ENCODE measurements around the gene EHD4.

The EHD4 gene

DNA sequence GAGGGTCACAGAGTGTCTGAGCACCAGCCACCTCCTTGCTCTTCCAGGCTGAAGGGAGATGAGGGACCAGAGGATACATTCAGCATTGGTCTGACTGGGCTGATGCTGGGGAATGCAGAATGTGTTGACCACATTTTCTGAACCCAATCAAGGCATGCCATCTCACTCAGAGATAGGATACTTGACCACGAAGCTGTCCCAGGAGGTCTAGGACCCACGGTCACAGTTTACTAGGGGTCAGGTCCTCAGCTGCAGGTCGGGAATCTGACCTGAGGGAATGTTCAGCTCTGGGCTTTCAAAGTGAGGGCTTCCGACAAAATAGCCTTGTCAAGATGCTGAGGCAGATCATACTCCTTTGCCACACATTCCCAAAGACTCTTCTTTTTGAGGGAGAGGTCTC, 28.9 kb upstream of the EHD4 start:
- peaks cover 12% of the 10 kb centered on the region for H3K4me1 Mint-ChIP-seq (ENCODE audit: low read depth)
- H3K27ac Mint-ChIP-seq = no peak overlapping the region
- H3K27me3 Mint-ChIP-seq = peaks cover 5% of the 10 kb centered on the region
- H3K36me3 Mint-ChIP-seq (ENCODE audit: low read depth) = no peaks in the 10 kb centered on the region
- H3K9me3 Mint-ChIP-seq = no peaks in the 10 kb centered on the region
- no peak overlapping the region for H3K4me3 Mint-ChIP-seq

- Mint-ChIP-seq H3K9me3 (no peaks in the 10 kb centered on the region), H3K27ac (peak overlapping the region; percentile 33), H3K27me3 (peaks cover 5% of the 10 kb centered on the region), H3K36me3 (ENCODE audit: low read depth) (no peaks in the 10 kb centered on the region), H3K4me1 (ENCODE audit: low read depth) (peaks cover 8% of the 10 kb centered on the region), H3K4me3 (no peak overlapping the region)
Observed at GRCh38 chr15:41999290-42000285, 27.2 kb upstream of the EHD4 start.

DNA sequence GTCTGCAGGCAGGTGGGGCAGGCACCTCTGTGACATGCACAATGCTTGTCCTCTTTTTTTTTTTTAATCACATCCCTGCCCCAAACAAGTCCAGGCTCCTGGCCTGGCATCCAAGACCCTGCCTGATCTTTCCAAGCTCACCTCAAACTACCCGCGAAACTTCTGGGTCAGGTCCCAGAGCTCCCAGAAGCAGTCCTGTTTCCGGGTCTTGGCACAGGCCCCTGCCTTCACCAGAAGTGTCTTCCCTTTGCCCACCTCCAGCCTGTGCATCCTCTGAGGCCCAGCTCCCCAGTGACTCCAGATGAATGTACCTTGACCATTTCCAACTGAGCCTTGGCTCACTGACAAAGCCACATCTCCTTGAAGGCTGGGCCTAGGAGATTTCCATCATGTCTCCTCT, 25.5 kb upstream of the EHD4 start:
- Mint-ChIP-seq H3K9me3 (no peaks in the 10 kb centered on the region), H3K4me3 (no peak overlapping the region), H3K4me1 (ENCODE audit: low read depth) (peaks cover 8% of the 10 kb centered on the region), H3K36me3 (ENCODE audit: low read depth) (no peaks in the 10 kb centered on the region), H3K27ac (no peak overlapping the region), H3K27me3 (peaks cover 5% of the 10 kb centered on the region)

- Mint-ChIP-seq H3K4me1 (ENCODE audit: low read depth) (peaks cover 8% of the 10 kb centered on the region), H3K4me3 (no peak overlapping the region), H3K9me3 (no peaks in the 10 kb centered on the region), H3K27ac (no peak overlapping the region), H3K36me3 (ENCODE audit: low read depth) (no peaks in the 10 kb centered on the region), H3K27me3 (peaks cover 5% of the 10 kb centered on the region)
Observed at GRCh38 chr15:41996921-41997592, 24.7 kb upstream of the EHD4 start.

GRCh38 chr15:41996376-41996775, 24.0 kb upstream of the EHD4 start:
- Mint-ChIP-seq H3K9me3 (no peaks in the 10 kb centered on the region), H3K27me3 (peaks cover 5% of the 10 kb centered on the region), H3K36me3 (ENCODE audit: low read depth) (no peaks in the 10 kb centered on the region), H3K27ac (no peak overlapping the region), H3K4me1 (ENCODE audit: low read depth) (peaks cover 8% of the 10 kb centered on the region), H3K4me3 (no peak overlapping the region)

DNA sequence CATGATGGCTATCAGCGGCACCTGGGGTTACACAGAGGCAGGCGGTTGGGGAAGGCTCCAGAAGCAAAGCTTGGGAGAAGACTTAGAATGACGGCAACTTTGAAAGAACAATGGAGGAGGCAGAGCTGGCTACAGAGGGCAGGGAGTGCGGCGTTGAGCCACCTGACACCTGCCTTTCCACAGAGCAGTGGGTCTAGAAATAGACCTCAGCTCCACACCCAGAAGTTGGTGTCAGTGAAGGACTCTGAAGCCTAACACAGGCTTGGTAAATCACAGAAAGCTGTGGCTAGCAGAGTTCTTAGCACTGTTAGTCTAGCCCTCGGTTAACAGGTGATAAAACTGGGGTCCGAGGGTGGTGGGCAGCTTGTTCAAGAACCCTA, 23.1 kb upstream of the EHD4 start:
- Mint-ChIP-seq H3K27me3 (peaks cover 5% of the 10 kb centered on the region), H3K36me3 (ENCODE audit: low read depth) (no peaks in the 10 kb centered on the region), H3K27ac (no peak overlapping the region), H3K9me3 (no peaks in the 10 kb centered on the region), H3K4me3 (no peak overlapping the region), H3K4me1 (ENCODE audit: low read depth) (peaks cover 8% of the 10 kb centered on the region)

DNA sequence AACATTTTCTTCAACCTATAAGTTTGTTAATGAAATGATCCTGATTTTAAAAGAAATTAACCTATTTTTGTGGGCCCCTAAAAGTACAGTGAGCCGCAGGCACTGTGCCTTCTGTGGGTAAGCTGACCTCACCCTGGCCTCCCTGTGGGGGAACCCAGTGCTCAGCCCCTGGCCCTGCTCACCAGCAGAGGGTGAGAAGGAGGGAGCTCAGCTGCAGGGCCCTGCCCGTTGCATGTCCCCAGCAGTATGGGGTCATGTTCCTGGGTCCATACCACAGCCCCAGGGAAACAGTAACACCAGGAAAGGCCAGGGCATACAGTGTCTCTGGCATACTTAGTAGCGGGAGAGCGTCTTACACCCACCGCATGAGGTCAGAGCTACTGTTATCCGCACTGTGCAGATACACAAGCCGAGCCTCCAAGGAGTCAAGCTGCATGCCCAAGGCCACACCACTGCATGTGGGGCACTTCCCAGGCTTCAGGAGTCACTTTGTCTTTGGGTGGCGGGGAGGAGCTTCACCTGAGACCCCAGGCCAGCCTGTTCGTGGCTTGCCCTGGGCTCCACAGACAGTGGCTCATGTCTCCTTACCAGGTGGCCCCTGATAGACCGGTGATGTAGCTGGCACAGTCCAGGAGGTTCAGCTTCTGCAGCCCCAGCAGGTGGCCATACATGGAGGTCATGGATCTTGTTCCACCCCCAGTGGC, 22.6 kb upstream of the EHD4 start:
- peaks cover 5% of the 10 kb centered on the region for H3K27me3 Mint-ChIP-seq
- H3K4me1 Mint-ChIP-seq (ENCODE audit: low read depth) = peaks cover 8% of the 10 kb centered on the region
- H3K9me3 Mint-ChIP-seq = no peaks in the 10 kb centered on the region
- H3K36me3 Mint-ChIP-seq (ENCODE audit: low read depth) = no peaks in the 10 kb centered on the region
- H3K4me3 Mint-ChIP-seq = no peak overlapping the region
- H3K27ac Mint-ChIP-seq = no peak overlapping the region

- H3K9me3 Mint-ChIP-seq = no peaks in the 10 kb centered on the region
- H3K4me1 Mint-ChIP-seq (ENCODE audit: low read depth) = peaks cover 3% of the 10 kb centered on the region
- no peak overlapping the region for H3K27ac Mint-ChIP-seq
- H3K27me3 Mint-ChIP-seq = peaks cover 5% of the 10 kb centered on the region
- H3K36me3 Mint-ChIP-seq (ENCODE audit: low read depth) = no peaks in the 10 kb centered on the region
- H3K4me3 Mint-ChIP-seq = no peak overlapping the region
Observed at GRCh38 chr15:41994171-41994650, 21.9 kb upstream of the EHD4 start.

DNA sequence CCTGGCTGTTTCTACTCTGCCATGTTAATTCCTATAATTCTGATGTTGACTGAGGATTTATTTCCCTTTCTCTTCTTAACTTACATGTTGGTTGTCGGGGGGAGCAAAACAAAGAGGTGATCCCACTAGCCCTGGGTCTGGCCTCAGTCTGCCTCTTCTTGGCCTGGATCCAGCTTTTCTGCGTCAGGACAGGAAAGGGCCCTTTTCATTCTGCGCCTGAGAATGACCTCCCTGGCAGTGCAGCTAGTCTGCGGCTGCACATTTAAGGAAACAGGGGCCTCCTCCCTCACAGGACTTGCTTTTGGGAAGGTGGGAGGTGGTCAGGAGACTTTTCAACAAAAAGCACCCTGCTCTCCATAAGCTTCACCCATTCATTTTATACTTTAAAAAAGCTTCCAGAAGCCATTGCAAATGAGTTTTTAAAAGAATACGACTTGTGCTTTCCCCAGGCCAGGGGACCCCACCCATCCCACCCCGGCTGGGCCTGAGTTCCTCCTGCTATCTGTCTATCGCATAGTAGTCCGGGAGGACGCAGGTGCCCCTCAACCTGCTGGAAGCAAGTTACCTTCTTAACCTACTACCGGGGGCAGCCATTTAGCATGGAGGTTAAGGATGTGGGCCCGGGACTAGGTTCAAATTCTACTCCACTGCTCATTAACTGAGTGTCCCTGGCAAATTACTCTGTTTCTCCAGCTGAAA, 21.3 kb upstream of the EHD4 start:
- H3K27ac Mint-ChIP-seq = no peak overlapping the region
- no peak overlapping the region for H3K4me3 Mint-ChIP-seq
- H3K27me3 Mint-ChIP-seq = peaks cover 5% of the 10 kb centered on the region
- no peaks in the 10 kb centered on the region for H3K36me3 Mint-ChIP-seq (ENCODE audit: low read depth)
- H3K4me1 Mint-ChIP-seq (ENCODE audit: low read depth) = no peaks in the 10 kb centered on the region
- no peaks in the 10 kb centered on the region for H3K9me3 Mint-ChIP-seq

DNA sequence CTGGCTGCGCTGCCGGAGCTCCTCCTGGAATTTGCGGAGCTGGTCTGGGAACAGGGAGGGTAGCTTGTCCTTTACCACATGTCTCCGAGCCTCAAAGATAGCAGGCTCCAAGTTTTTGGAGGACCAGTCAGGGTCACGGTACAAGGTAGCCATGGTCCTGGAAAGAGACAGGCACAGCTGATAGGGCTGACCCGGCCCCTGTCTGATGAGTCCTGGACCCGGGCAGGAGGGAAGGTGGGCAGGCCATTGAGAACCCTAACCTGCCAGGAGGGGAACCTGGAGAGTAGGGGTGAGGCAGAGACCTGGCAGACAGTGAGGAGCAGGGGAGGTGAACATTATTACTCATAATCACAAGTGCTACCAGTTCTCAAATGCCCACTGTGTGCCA, 20.4 kb upstream of the EHD4 start:
- H3K36me3 Mint-ChIP-seq (ENCODE audit: low read depth) = no peaks in the 10 kb centered on the region
- no peak overlapping the region for H3K27ac Mint-ChIP-seq
- H3K9me3 Mint-ChIP-seq = no peaks in the 10 kb centered on the region
- H3K27me3 Mint-ChIP-seq = no peaks in the 10 kb centered on the region
- no peak overlapping the region for H3K4me3 Mint-ChIP-seq
- no peaks in the 10 kb centered on the region for H3K4me1 Mint-ChIP-seq (ENCODE audit: low read depth)

- no peak overlapping the region for H3K4me3 Mint-ChIP-seq
- H3K27ac Mint-ChIP-seq = no peak overlapping the region
- H3K9me3 Mint-ChIP-seq = no peaks in the 10 kb centered on the region
- H3K36me3 Mint-ChIP-seq (ENCODE audit: low read depth) = no peaks in the 10 kb centered on the region
- H3K4me1 Mint-ChIP-seq (ENCODE audit: low read depth) = no peaks in the 10 kb centered on the region
- no peaks in the 10 kb centered on the region for H3K27me3 Mint-ChIP-seq
Observed at GRCh38 chr15:41992151-41992802, 19.9 kb upstream of the EHD4 start.

DNA sequence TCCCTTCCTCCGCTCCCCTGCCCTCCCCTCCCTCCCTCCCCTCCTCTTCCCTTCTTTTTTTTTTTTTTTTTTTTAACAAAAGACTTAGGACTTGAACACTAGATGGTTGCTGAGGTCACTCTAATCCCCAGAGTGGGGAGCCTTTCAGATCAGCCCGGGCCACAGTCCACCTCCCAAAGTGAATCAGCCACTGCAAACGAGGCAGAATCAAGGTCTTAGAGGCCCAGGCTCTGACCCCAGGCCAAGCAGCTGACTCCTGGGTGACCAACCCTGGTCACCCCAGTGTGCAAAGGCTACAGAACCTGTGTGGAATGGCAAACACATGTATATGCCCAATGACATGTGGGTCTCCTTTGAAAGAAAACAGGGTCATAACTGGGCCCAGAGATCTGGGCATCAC, 18.3 kb upstream of the EHD4 start:
- H3K9me3 Mint-ChIP-seq = no peaks in the 10 kb centered on the region
- H3K27ac Mint-ChIP-seq = no peak overlapping the region
- H3K27me3 Mint-ChIP-seq = no peaks in the 10 kb centered on the region
- H3K4me1 Mint-ChIP-seq (ENCODE audit: low read depth) = no peaks in the 10 kb centered on the region
- no peaks in the 10 kb centered on the region for H3K36me3 Mint-ChIP-seq (ENCODE audit: low read depth)
- H3K4me3 Mint-ChIP-seq = no peak overlapping the region

DNA sequence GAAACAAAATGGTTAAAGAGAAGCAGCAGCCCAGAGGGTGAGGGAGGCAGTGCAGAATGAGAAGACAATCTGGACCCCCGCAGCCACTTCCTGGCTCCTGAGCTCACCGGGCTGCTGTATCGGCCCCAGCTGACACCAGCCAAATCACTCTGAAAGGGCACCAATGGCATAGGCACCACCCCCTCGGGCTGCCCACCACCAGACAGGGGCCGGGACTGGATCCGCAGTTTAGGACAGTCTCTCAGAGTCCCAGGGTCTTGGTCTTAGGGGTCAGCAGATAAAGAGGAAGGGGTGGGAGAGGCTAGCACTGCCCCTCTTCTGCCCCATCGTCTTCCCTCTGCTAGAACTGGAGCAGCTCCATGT, 17.9 kb upstream of the EHD4 start:
- Mint-ChIP-seq H3K9me3 (no peaks in the 10 kb centered on the region), H3K27me3 (no peaks in the 10 kb centered on the region), H3K27ac (no peak overlapping the region), H3K4me1 (ENCODE audit: low read depth) (no peaks in the 10 kb centered on the region), H3K4me3 (no peak overlapping the region), H3K36me3 (ENCODE audit: low read depth) (no peaks in the 10 kb centered on the region)

GRCh38 chr15:41989573-41990242, 17.4 kb upstream of the EHD4 start:
- H3K27ac Mint-ChIP-seq = no peak overlapping the region
- no peaks in the 10 kb centered on the region for H3K27me3 Mint-ChIP-seq

More at GRCh38 chr15:41989573-41990242, 17.4 kb upstream of the EHD4 start:
- H3K9me3 Mint-ChIP-seq = no peaks in the 10 kb centered on the region
- H3K4me1 Mint-ChIP-seq (ENCODE audit: low read depth) = no peaks in the 10 kb centered on the region
- H3K36me3 Mint-ChIP-seq (ENCODE audit: low read depth) = no peaks in the 10 kb centered on the region
- no peak overlapping the region for H3K4me3 Mint-ChIP-seq
